Neural cell (in vitro differentiated cells): Measurements from ENCODE around the gene ACBD3. TPM values are rescaled to one million over a fixed set of nuclear protein-coding genes. Genes with fewer than 3 reads are reported as not detected.

ENCODE experiments used
- H2AFZ ChIP-seq: fragments of 200-600, 300-800 bp; sonication (generic), shearing (Covaris generic); 2 replicates; pipeline ENCODE4 v1.6.0; 2014; ENCODE audit warnings: low read depth, mild to moderate bottlenecking, antibody characterized with exemption, low read length, moderate library complexity
- H3F3A ChIP-seq: fragments of 200-600 bp; shearing (Covaris generic); 2 replicates; pipeline ENCODE4 v1.6.1; 2016; ENCODE audit warnings: mild to moderate bottlenecking, moderate library complexity, mixed read lengths, antibody characterized with exemption, low read length; ENCODE audit not compliant: insufficient read depth, poor library complexity, severe bottlenecking
- H3K27ac ChIP-seq: fragments of 200-600, 300-800 bp; sonication (generic), shearing (Covaris generic); 2 replicates; pipeline ENCODE4 v1.5.1; 2014; ENCODE audit warnings: mild to moderate bottlenecking, low read length, moderate library complexity
- H3K27me3 ChIP-seq: fragments of 300-800, 200-600 bp; sonication (generic), shearing (Covaris generic); 2 replicates; pipeline ENCODE4 v1.6.0; 2014; ENCODE audit warnings: mild to moderate bottlenecking, low read depth, low read length, moderate library complexity; ENCODE audit not compliant: insufficient read depth
- H3K36me3 ChIP-seq: fragments of 300-800, 200-600 bp; sonication (generic), shearing (Covaris generic); 2 replicates; pipeline ENCODE4 v1.5.1; 2014; ENCODE audit warnings: mild to moderate bottlenecking, antibody characterized with exemption, low read length, moderate library complexity; ENCODE audit not compliant: insufficient read depth
- H3K4me2 ChIP-seq: fragments of 300-800, 200-600 bp; sonication (generic), shearing (Covaris generic); 2 replicates; pipeline ENCODE4 v1.6.0; 2014; ENCODE audit warnings: mild to moderate bottlenecking, low read length
- H3K4me3 ChIP-seq: fragments of 300-800, 200-600 bp; sonication (generic), shearing (Covaris generic); 2 replicates; pipeline ENCODE4 v1.5.1; 2014; ENCODE audit warnings: mild to moderate bottlenecking, low read length, moderate library complexity
- H3K79me2 ChIP-seq: fragments of 200-600 bp; shearing (Covaris generic); replicated peaks from 2 replicates; pipeline ENCODE4 v1.6.0; 2014; ENCODE audit warnings: mild to moderate bottlenecking, low read length, moderate library complexity; ENCODE audit not compliant: insufficient read depth
- H3K9ac ChIP-seq: fragments of 300-800, 200-600 bp; sonication (generic), shearing (Covaris generic); 2 replicates; pipeline ENCODE4 v1.6.1; 2016; ENCODE audit warnings: mild to moderate bottlenecking, low read length, mixed read lengths
- H3K9me2 ChIP-seq: fragments of 200-600 bp; shearing (Covaris generic); 2 replicates; pipeline ENCODE4 v1.6.1; 2016; ENCODE audit warnings: mild to moderate bottlenecking, low read length, mixed read lengths; ENCODE audit not compliant: insufficient read depth
- H3K9me3 ChIP-seq: fragments of 200-600, 300-800 bp; sonication (generic), shearing (Covaris generic); 2 replicates; pipeline ENCODE4 v1.6.1; 2016; ENCODE audit warnings: mild to moderate bottlenecking, mixed run types, low read length, moderate library complexity, mixed read lengths
- H4K20me1 ChIP-seq: fragments of 200-600 bp; shearing (Covaris generic); 2 replicates; pipeline ENCODE4 v1.6.1; 2016; ENCODE audit warnings: mild to moderate bottlenecking, mixed run types; ENCODE audit not compliant: insufficient read depth
- EP300 ChIP-seq: fragments of 450-650 bp; conservative IDR thresholded peaks from 2 replicates; pipeline ENCODE4 v1.6.1; 2014; ENCODE audit warnings: antibody characterized with exemption, mild to moderate bottlenecking, moderate library complexity; ENCODE audit not compliant: poor library complexity, severe bottlenecking
- EZH2 ChIP-seq: fragments of 200-600, 300-800 bp; shearing (Covaris generic), sonication (generic); IDR thresholded peaks from 2 replicates; pipeline ENCODE4 v1.6.1; 2014; ENCODE audit warnings: antibody characterized with exemption, low read length, borderline replicate concordance, mild to moderate bottlenecking; ENCODE audit not compliant: insufficient read depth, poor library complexity, severe bottlenecking
- MXI1 ChIP-seq: fragments of 450-650 bp; conservative IDR thresholded peaks from 2 replicates; pipeline ENCODE4 v1.6.1; 2014; ENCODE audit warnings: antibody characterized with exemption, mild to moderate bottlenecking; ENCODE audit not compliant: poor library complexity, severe bottlenecking
- POLR2AphosphoS5 ChIP-seq: IDR thresholded peaks from 2 replicates; pipeline ENCODE4 v1.6.1; 2012
- RAD21 ChIP-seq: fragments of 450-650 bp; conservative IDR thresholded peaks from 2 replicates; pipeline ENCODE4 v1.6.1; 2014; ENCODE audit warnings: antibody characterized with exemption, mild to moderate bottlenecking, moderate library complexity
- REST ChIP-seq: IDR thresholded peaks from 2 replicates; pipeline ENCODE4 v1.6.1; 2012; ENCODE audit warnings: borderline replicate concordance
- SMC3 ChIP-seq: fragments of 450-650 bp; conservative IDR thresholded peaks from 2 replicates; pipeline ENCODE4 v1.6.1; 2014; ENCODE audit warnings: antibody characterized with exemption, mild to moderate bottlenecking, moderate library complexity; ENCODE audit not compliant: poor library complexity
- TAF1 ChIP-seq: IDR thresholded peaks from 2 replicates; pipeline ENCODE4 v1.6.1; 2012; ENCODE audit warnings: low read depth
- polyA plus RNA-seq: library from polyadenylated mRNA; depleted of rRNA; stranded (reverse); fragments of >200 nt; gene quantifications from 2 replicates; pipeline ENCODE4 v1.2.3, GENCODE V29; 2014
- TF ChIP-seq, protein P1 (sequence below): fragments of 450-650 bp; IDR thresholded peaks from 2 replicates; pipeline ENCODE4 v1.5.1; 2014; ENCODE audit warnings: antibody characterized with exemption, mild to moderate bottlenecking, moderate library complexity; ENCODE audit not compliant: poor library complexity, severe bottlenecking

ACBD3 gene
- polyA plus RNA-seq, 1 donor from 2014 or later: 30.8 TPM

GRCh38 chr1:226148121-226148648, 38.4 kb downstream of the ACBD3 start:
- H3K79me2 ChIP-seq: no peaks in the 10 kb centered on the region
- no peak overlapping the region for H3K9ac ChIP-seq
- no peaks in the 10 kb centered on the region for H3K27me3 ChIP-seq
- H3K27ac ChIP-seq: no peak overlapping the region
- H3K4me3 ChIP-seq: no peak overlapping the region
- H2AFZ ChIP-seq: no peak overlapping the region
- no peak overlapping the region for H3K4me2 ChIP-seq
- TF ChIP-seq RAD21 (no peak), TAF1 (no peak), EP300 (no peak), POLR2AphosphoS5 (no peak), REST (no peak), MXI1 (no peak), EZH2 (no peak), SMC3 (no peak)
- TF ChIP-seq, protein P1, sequence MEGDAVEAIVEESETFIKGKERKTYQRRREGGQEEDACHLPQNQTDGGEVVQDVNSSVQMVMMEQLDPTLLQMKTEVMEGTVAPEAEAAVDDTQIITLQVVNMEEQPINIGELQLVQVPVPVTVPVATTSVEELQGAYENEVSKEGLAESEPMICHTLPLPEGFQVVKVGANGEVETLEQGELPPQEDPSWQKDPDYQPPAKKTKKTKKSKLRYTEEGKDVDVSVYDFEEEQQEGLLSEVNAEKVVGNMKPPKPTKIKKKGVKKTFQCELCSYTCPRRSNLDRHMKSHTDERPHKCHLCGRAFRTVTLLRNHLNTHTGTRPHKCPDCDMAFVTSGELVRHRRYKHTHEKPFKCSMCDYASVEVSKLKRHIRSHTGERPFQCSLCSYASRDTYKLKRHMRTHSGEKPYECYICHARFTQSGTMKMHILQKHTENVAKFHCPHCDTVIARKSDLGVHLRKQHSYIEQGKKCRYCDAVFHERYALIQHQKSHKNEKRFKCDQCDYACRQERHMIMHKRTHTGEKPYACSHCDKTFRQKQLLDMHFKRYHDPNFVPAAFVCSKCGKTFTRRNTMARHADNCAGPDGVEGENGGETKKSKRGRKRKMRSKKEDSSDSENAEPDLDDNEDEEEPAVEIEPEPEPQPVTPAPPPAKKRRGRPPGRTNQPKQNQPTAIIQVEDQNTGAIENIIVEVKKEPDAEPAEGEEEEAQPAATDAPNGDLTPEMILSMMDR: no peak
- no peaks in the 10 kb centered on the region for H3F3A ChIP-seq
- H3K9me3 ChIP-seq: no peaks in the 10 kb centered on the region
- H3K9me2 ChIP-seq: no peaks in the 10 kb centered on the region
- no peaks in the 10 kb centered on the region for H4K20me1 ChIP-seq
- no peaks in the 10 kb centered on the region for H3K36me3 ChIP-seq

DNA sequence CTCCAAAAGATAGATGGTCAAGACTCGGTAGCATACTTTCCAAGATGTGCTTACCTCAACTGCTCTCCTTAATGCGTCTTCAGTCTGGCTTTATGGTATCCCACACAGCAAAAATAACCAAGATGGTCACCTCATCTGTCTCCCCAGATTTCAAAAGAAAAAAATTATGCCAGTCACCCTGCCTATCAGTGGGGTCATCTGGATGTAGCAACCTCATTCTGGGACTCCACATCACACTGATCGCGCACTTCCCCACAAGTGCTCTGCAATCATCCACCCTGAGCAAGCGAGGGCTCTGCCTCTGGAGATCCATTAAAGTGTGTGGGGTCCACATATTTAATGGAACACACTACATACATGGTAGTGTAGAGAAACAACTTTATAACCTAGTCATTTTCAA, 42.5 kb downstream of the ACBD3 start:
- H3F3A ChIP-seq: no peaks in the 10 kb centered on the region
- no peaks in the 10 kb centered on the region for H3K9me2 ChIP-seq
- H3K36me3 ChIP-seq: no peaks in the 10 kb centered on the region
- no peak overlapping the region for H2AFZ ChIP-seq
- no peaks in the 10 kb centered on the region for H4K20me1 ChIP-seq
- H3K9ac ChIP-seq: no peak overlapping the region
- no peaks in the 10 kb centered on the region for H3K79me2 ChIP-seq
- no peak overlapping the region for H3K27ac ChIP-seq
- H3K27me3 ChIP-seq: no peaks in the 10 kb centered on the region
- H3K4me3 ChIP-seq: no peak overlapping the region
- H3K9me3 ChIP-seq: no peaks in the 10 kb centered on the region
- TF ChIP-seq RAD21 (no peak), REST (no peak)
- H3K4me2 ChIP-seq: no peak overlapping the region
